Common myeloid progenitor, CD34-positive (primary cell): Measurements from ENCODE around the gene TEX14.
A peak's percentile ranks its signal among the peaks of the same experiment; 100 is the strongest.

Experiments used
- CTCF ChIA-PET: fragments of 350-600 bp; sonication (Branson Sonifier 250); formaldehyde crosslinking; loops from one replicate; lab custom pipeline; 2021; ENCODE audit warnings: antibody characterized with exemption; lab: Charles Lee
- POLR2A ChIA-PET: fragments of 350-600 bp; sonication (Branson Sonifier 250); formaldehyde crosslinking; loops from one replicate; lab custom pipeline; 2021; ENCODE audit warnings: antibody characterized with exemption; lab: Charles Lee
- DNase-seq, 3 donors: peaks; one replicate each; pipeline versions ENCODE4 v3.0.0 to v3.0.0-alpha.2; 2013
- H3K27ac ChIP-seq, 2 experiments: 1 replicate in 1 of 2; 2 replicates in 1 of 2; pipeline ENCODE4 v1.7.0; 2013; ENCODE audit warnings: inconsistent platforms in 2 of 2, low read length in 2 of 2, mild to moderate bottlenecking in 2 of 2, low read depth in 1 of 2, moderate library complexity in 1 of 2; ENCODE audit not compliant: severe bottlenecking in 2 of 2, insufficient read depth in 1 of 2, poor library complexity in 1 of 2
- H3K27me3 ChIP-seq, 5 experiments: replicated peaks in 2 of 5; 1 replicate in 3 of 5; 2 replicates in 2 of 5; pipeline versions ENCODE4 v1.6.1 to v1.7.0; 2013; ENCODE audit warnings: low read length in 4 of 5, mild to moderate bottlenecking in 2 of 5, moderate library complexity in 2 of 5, inconsistent platforms in 1 of 5; ENCODE audit not compliant: insufficient read depth in 5 of 5, control insufficient read depth in 4 of 5
- H3K36me3 ChIP-seq, 4 experiments: 1 replicate in 2 of 4; 2 replicates in 2 of 4; pipeline versions ENCODE4 v1.6.1 to v1.7.0; 2013; ENCODE audit warnings: low read length in 3 of 4, control low read depth in 1 of 4, mild to moderate bottlenecking in 1 of 4; ENCODE audit not compliant: control insufficient read depth in 4 of 4, insufficient read depth in 4 of 4
- H3K4me1 ChIP-seq, 4 experiments: 1 replicate in 3 of 4; 2 replicates in 1 of 4; pipeline versions ENCODE4 v1.6.1 to v1.7.1; 2013; ENCODE audit warnings: low read length in 3 of 4, mild to moderate bottlenecking in 3 of 4, control low read depth in 1 of 4, inconsistent platforms in 1 of 4, moderate library complexity in 1 of 4; ENCODE audit not compliant: control insufficient read depth in 4 of 4, insufficient read depth in 4 of 4; ENCODE audit errors: control extremely low read depth in 1 of 4
- H3K4me3 ChIP-seq, 7 experiments: 1 replicate in 4 of 7; 2 replicates in 3 of 7; pipeline versions ENCODE4 v1.5.1 to v1.7.0; 2013; ENCODE audit warnings: mild to moderate bottlenecking in 7 of 7, low read length in 6 of 7, moderate library complexity in 6 of 7, inconsistent platforms in 2 of 7, low read depth in 2 of 7, control low read depth in 1 of 7; ENCODE audit not compliant: insufficient read depth in 4 of 7, control insufficient read depth in 1 of 7; ENCODE audit errors: extremely low read depth in 1 of 7
- H3K9me3 ChIP-seq, 5 experiments: 1 replicate in 4 of 5; 2 replicates in 1 of 5; pipeline versions ENCODE4 v1.6.1 to v1.7.1; 2013; ENCODE audit warnings: low read length in 4 of 5, mild to moderate bottlenecking in 2 of 5, inconsistent platforms in 1 of 5, low read depth in 1 of 5, moderate library complexity in 1 of 5; ENCODE audit not compliant: control insufficient read depth in 4 of 5, insufficient read depth in 2 of 5; ENCODE audit errors: control extremely low read depth in 1 of 5
- WGBS: methylation state at CpG from one replicate; pipeline ENCODE4 v1.1.5; 2013; ENCODE audit not compliant: insufficient coverage; 5-methylcytosine and 5-hydroxymethylcytosine counted together

TEX14 gene

DNA sequence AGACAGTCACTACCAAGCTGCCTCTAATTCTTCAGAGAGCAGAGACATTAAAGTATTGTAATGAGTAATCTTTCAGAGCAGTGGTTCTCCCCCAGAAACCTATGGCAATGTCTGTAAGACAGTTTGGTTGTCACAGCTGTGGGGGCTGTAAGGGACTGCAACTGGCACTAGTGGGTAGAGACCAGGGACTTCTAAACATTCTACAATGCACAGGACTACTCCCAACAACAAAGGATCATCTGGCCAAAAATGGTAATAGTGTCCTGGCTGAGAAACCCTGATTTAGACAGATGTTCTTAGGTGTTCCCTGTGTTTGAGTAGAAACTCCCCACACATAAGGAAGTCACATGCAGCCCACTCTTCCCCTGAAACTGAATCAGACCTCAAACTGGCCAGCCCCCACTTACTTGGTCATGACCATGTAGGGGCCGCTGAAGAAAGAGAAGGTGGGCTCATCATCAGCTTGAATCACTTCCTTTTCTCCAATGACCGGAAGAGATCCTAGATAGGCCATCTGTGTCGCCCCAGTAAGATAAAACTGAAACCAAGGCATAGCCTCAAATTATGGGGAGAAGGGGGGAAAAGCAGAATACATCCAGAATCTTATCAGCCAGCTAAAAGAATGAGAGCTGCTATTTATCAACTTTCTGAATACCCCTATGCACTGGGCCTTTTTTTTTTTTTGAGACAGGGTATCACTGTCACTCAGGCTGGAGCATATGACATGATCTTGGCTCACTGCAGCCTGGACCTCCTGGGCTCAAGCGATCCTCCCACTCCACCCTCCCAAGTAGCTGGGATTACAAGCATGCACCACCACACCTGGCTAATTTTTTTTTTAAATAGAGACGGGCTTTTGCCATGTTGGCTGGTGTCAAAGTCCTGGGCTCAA lies 75.8 kb downstream of the TEX14 start:
- no peaks in the 10 kb centered on the region for H3K27me3 ChIP-seq
- no peaks in the 10 kb centered on the region for H3K9me3 ChIP-seq
- H3K4me3 ChIP-seq = peak overlapping the region in 2 of 7 experiments; percentile 33 to 38
- H3K4me1 ChIP-seq = peaks cover 8 to 32% (median 27%) of the 10 kb centered on the region in 4 experiments
- CTCF ChIA-PET = interaction anchor here (0.7 to 0.9 kb wide), 2 partner anchors 12 to 76 kb away, joined by 3 read pairs; no protein-coding TSS in a partner anchor
- H3K36me3 ChIP-seq = no peaks in the 10 kb centered on the region
- 50% methylated on average over 4 of the region's 5 CpGs for WGBS
- peak in 2 of 3 donors; percentile 71 to 80 for DNase-seq
- POLR2A ChIA-PET = interaction anchor here (0.5 to 1.5 kb wide), 4 partner anchors 10 to 16 kb away, joined by 3 to 7 read pairs (median 4); no protein-coding TSS in a partner anchor
- no peak overlapping the region for H3K27ac ChIP-seq

DNA sequence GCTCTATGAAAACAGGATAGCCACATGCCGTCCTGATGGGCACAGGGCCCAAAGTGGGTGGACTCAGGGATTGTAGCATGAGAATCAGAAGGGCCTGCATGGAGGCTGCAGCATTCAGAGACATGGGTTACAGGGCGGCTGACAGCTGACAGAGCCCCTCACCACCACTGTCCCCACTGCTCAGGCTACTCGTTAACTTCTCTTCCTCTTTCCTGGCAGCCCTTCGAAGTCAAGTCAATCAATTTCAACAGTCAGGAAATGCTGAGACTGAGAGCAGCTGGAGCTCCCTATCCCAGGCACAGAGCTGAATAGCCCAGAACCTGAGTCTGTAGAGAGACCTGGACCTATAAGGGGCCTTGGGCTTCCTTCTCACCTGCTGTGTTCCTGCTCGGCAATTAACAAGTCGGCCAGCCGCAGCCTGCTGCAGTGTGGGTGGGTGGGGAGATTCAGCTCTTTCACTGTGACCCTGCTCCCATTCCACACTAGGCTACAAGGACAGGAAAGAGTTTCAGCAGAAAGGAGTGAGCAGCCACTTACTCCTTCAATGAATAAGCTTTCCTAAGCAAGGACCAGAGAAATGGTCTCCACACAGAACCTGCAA lies 76.9 kb downstream of the TEX14 start:
- peak in 2 of 3 donors; percentile 55 to 71 for DNase-seq
- no peak overlapping the region for H3K27ac ChIP-seq
- 12% methylated on average over 3 of the region's 7 CpGs for WGBS
- no peaks in the 10 kb centered on the region for H3K36me3 ChIP-seq
- CTCF ChIA-PET = interaction anchor here (0.7 to 1.3 kb wide), 3 partner anchors 9 to 75 kb away, joined by 3 to 4 read pairs (median 3); no protein-coding TSS in a partner anchor
- peak overlapping the region in 2 of 7 experiments; percentile 38 to 48 for H3K4me3 ChIP-seq
- POLR2A ChIA-PET = interaction anchor here (1.1 to 1.5 kb wide), 2 partner anchors 16 to 44 kb away, joined by 3 to 4 read pairs; no protein-coding TSS in a partner anchor
- H3K9me3 ChIP-seq = no peaks in the 10 kb centered on the region
- H3K27me3 ChIP-seq = no peaks in the 10 kb centered on the region
- peaks cover 8 to 27% (median 25%) of the 10 kb centered on the region in 4 experiments for H3K4me1 ChIP-seq

DNA sequence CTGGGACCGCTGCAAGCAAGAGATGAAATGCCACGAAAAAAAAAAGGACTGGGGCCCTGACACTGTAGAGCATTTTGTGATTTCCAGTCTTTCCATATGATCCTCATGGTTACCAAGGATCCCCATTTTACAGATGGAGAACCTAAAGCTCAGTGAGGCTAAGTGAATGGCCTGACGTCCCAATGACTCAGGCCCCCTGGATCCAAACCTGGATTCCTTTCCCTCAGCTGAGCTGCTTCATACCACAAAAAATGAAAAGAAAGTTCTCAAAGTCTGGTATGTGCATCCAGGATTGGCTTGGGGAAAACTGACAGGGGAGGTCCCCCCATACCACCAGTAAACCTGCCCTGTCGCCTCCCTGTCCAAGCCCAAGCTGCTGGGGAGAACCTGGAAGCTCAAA lies 80.5 kb downstream of the TEX14 start:
- Histone ChIP-seq H3K4me1 (peaks cover 5 to 21% (median 20%) of the 10 kb centered on the region in 4 experiments), H3K9me3 (no peaks in the 10 kb centered on the region), H3K27me3 (no peaks in the 10 kb centered on the region), H3K36me3 (no peaks in the 10 kb centered on the region), H3K4me3 (no peak overlapping the region), H3K27ac (no peak overlapping the region)
- ChIA-PET CTCF (interaction anchor here (0.7 to 3.4 kb wide), 4 partner anchors 17 to 91 kb away, joined by 3 to 10 read pairs (median 4); no protein-coding TSS in a partner anchor), POLR2A (no interaction called here)
- WGBS = 98% methylated on average over 3 of the region's 4 CpGs
- no peak for DNase-seq

DNA sequence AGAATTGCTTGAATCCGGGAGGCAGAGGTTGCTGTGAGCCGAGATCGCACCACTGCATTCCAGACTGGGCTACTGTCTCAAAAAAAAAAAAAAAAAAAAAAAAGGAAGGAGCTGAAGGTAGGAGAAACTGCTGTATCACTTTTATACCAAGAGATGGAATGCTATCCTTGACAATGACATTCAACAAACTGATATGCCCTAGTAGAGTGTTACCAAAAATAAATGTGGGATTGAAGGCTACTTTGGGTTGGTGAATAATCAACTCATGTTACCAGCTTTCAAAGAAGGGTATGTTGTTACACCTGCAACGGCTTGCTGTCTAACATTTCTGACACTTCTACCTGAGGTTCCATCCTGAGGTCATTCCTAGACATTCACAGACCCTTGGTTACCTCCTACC lies 84.9 kb downstream of the TEX14 start:
- Histone ChIP-seq H3K4me1 (peaks cover 0 to 5% (median under 1%) of the 10 kb centered on the region in 4 experiments), H3K4me3 (no peak overlapping the region), H3K36me3 (no peaks in the 10 kb centered on the region), H3K9me3 (no peaks in the 10 kb centered on the region), H3K27me3 (no peaks in the 10 kb centered on the region), H3K27ac (no peak overlapping the region)
- ChIA-PET POLR2A (interaction anchor here (0.7 kb wide), 1 partner anchor 9 kb away, joined by 3 read pairs; no protein-coding TSS in a partner anchor), CTCF (interaction anchor here (2.6 kb wide), 1 partner anchor 18 kb away, joined by 13 read pairs; no protein-coding TSS in a partner anchor)
- WGBS = 100% methylated on average over 2 of the region's 4 CpGs
- DNase-seq = no peak

DNA sequence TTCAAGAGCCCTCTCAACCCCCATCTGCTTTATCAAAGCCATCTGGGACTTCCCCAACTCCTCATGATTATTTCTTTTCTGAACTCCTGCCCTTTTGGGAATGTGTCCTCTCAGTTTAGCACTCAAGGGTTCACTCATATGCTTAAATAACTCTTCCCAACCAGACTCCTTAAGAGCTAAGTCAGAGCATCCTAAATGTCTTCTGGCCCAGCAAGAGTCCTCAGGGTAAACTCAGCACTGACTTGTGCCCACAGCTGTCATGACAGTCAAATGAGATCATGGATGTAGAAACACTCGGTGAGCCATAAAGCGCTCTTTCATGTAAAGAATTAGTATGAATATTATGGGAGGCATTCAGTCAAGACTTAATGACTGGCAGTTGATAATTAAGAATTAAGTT lies 85.9 kb downstream of the TEX14 start:
- ChIA-PET CTCF (interaction anchor here (1.4 to 2.6 kb wide), 2 partner anchors 9 to 17 kb away, joined by 4 to 13 read pairs; no protein-coding TSS in a partner anchor), POLR2A (interaction anchor here (0.7 to 1.0 kb wide), 2 partner anchors 10 to 25 kb away, joined by 3 read pairs; no protein-coding TSS in a partner anchor)
- Histone ChIP-seq H3K4me3 (no peak overlapping the region), H3K36me3 (no peaks in the 10 kb centered on the region), H3K27me3 (no peaks in the 10 kb centered on the region), H3K27ac (no peak overlapping the region), H3K4me1 (peaks cover 0 to 5% (median under 1%) of the 10 kb centered on the region in 4 experiments), H3K9me3 (no peaks in the 10 kb centered on the region)
- no peak for DNase-seq
- 90% methylated on average over 2 of the region's 2 CpGs for WGBS

DNA sequence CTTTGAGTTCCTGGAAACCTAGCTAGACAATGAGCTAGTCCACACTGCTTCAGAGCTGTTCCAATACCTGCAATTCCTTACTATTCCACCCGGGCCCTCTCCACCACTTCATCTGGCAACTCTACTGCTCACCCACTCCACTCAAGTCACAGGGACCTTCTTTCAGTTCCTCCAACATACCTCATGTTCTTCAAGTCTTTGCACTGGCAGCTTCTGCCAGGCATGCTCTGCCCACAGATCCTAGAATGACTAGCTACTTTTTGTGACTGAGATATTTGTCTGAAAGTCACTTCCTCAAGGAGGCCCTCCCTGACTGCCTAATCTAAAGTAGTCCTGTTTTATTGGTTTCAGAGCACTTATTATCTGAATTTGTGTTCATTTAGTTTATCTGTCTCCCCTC lies 86.4 kb downstream of the TEX14 start:
- H3K27ac ChIP-seq = no peak overlapping the region
- H3K27me3 ChIP-seq = no peaks in the 10 kb centered on the region
- H3K36me3 ChIP-seq = no peaks in the 10 kb centered on the region
- no peak overlapping the region for H3K4me3 ChIP-seq
- no peak for DNase-seq
- H3K9me3 ChIP-seq = no peaks in the 10 kb centered on the region
- 100% methylated on average over 1 of the region's 1 CpG for WGBS
- ChIA-PET POLR2A (interaction anchor here (1.0 kb wide), 1 partner anchor 25 kb away, joined by 3 read pairs; no protein-coding TSS in a partner anchor), CTCF (interaction anchor here (1.4 to 2.6 kb wide), 2 partner anchors 9 to 17 kb away, joined by 4 to 13 read pairs; no protein-coding TSS in a partner anchor)
- H3K4me1 ChIP-seq = peaks cover 0 to 5% (median under 1%) of the 10 kb centered on the region in 4 experiments
